ENCODE results near the gene LIMCH1. TPM values are rescaled to one million over a fixed set of nuclear protein-coding genes. Genes with fewer than 3 reads are reported as not detected.

LIMCH1 gene
- total RNA-seq, 1 experiment from 2014 or later, result 3.3 TPM

DNA sequence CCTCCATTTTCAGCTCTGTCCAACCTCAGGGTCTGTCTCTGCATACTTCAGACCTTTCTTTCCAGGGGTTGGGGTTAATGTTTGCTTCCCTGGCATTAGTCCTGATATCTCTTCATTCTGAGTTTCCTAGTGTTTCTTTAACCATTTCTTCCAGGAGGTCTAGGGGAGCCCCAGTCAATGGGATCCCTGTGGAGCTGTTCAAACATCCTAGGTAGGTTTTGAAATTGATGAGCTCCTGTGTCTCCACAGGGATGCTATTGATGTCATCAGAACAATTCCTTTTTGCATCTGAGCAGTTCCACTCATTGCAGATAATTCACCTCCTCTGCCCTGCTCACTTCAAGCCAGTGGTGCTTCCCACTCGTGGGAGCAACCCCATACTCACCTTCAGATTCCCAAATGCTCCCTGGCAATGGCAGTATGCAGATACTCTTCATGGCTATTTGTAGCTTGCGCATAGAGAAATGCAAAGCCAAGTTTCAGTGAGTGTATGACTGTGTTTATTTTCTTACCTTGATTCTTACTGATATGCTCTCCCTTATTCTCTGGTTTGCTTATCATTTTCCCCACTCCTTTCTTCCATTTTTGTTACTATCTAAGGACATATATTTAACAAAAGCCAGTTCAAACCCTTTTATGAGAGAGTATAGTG, 33.7 kb upstream of the LIMCH1 start:
- no peak overlapping the region for H3K4me2 ChIP-seq (ENCODE audit: insufficient read depth, insufficient read length, low read length)

More for the DNA sequence above, 33.7 kb upstream of the LIMCH1 start:
- no peak overlapping the region for H2BK20ac ChIP-seq (ENCODE audit: low read depth, low read length, poor library complexity, severe bottlenecking)
- H3K4me1 ChIP-seq (ENCODE audit: insufficient read depth, low read length), result peaks cover 3% of the 10 kb centered on the region; the same call in 1 of the 2 replicates
- H3K56ac ChIP-seq (ENCODE audit: insufficient read length, low read depth, low read length), result no peak overlapping the region
- H3K23me2 ChIP-seq (ENCODE audit: insufficient read length, low read depth, low read length, poor library complexity, severe bottlenecking), result no peaks in the 10 kb centered on the region
- no peak overlapping the region for H3K18ac ChIP-seq (ENCODE audit: insufficient read length, low read depth, low read length)
- H3K27me3 Mint-ChIP-seq (ENCODE audit: low read depth), result peaks cover 1% of the 10 kb centered on the region; the same call in 1 of the 2 replicates
- TF ChIP-seq, protein P1, sequence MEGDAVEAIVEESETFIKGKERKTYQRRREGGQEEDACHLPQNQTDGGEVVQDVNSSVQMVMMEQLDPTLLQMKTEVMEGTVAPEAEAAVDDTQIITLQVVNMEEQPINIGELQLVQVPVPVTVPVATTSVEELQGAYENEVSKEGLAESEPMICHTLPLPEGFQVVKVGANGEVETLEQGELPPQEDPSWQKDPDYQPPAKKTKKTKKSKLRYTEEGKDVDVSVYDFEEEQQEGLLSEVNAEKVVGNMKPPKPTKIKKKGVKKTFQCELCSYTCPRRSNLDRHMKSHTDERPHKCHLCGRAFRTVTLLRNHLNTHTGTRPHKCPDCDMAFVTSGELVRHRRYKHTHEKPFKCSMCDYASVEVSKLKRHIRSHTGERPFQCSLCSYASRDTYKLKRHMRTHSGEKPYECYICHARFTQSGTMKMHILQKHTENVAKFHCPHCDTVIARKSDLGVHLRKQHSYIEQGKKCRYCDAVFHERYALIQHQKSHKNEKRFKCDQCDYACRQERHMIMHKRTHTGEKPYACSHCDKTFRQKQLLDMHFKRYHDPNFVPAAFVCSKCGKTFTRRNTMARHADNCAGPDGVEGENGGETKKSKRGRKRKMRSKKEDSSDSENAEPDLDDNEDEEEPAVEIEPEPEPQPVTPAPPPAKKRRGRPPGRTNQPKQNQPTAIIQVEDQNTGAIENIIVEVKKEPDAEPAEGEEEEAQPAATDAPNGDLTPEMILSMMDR (conservative IDR thresholded peaks at IDR 0.05), result no peak
- no peak overlapping the region for H2BK5ac ChIP-seq (ENCODE audit: insufficient read length, low read length)
- no peaks in the 10 kb centered on the region for H3K79me1 ChIP-seq (ENCODE audit: insufficient read depth, low read depth, low read length, poor library complexity, severe bottlenecking)
- H3K36me3 Mint-ChIP-seq (ENCODE audit: insufficient read depth in 1 of 3, low read depth in 3 of 3), result peaks cover 0 to 11% (median 0%) of the 10 kb centered on the region in 3 experiments; a peak in 3 of 7 replicates
- H4K91ac ChIP-seq (ENCODE audit: insufficient read length, low read depth, low read length), result no peak overlapping the region
- peaks cover 3 to 5% of the 10 kb centered on the region in 2 experiments; a peak in 4 of 5 replicates for H3K9me3 Mint-ChIP-seq
- no peak overlapping the region for H3K9ac ChIP-seq (ENCODE audit: extremely low read depth, insufficient read length, low read length)
- DNase-seq, result no peak
- H2BK15ac ChIP-seq (ENCODE audit: low read depth, low read length), result no peak overlapping the region
- H3K9me3 ChIP-seq (ENCODE audit: control insufficient read depth, low read depth, low read length), result no peaks in the 10 kb centered on the region
- H3T11ph ChIP-seq (ENCODE audit: low read length), result no peak overlapping the region
- peak overlapping the region in 1 of 3 experiments; percentile 73; a peak in 2 of 7 replicates for H3K27ac Mint-ChIP-seq
- H3K4me1 Mint-ChIP-seq, result peaks cover 17 to 20% of the 10 kb centered on the region in 2 experiments
- H4K20me1 ChIP-seq (ENCODE audit: control insufficient read depth, insufficient read depth, insufficient read length), result no peaks in the 10 kb centered on the region
- no peak overlapping the region for H2AFZ ChIP-seq (ENCODE audit: low read length)
- no peak overlapping the region for H4K5ac ChIP-seq (ENCODE audit: insufficient read length, low read depth, low read length)
- H3K4ac ChIP-seq (ENCODE audit: low read depth, low read length), result no peak overlapping the region
- WGBS (ENCODE audit: extremely low coverage, insufficient read length, low lambda C conversion rate), result no CpG with 5 or more reads among the region's 2 CpGs
- H3K27ac ChIP-seq (ENCODE audit: insufficient read length, low read depth, low read length), result no peak overlapping the region
- no peak overlapping the region for H3K23ac ChIP-seq (ENCODE audit: insufficient read length, low read depth, low read length)
- H2BK12ac ChIP-seq (ENCODE audit: insufficient read length, low read depth, low read length), result no peak overlapping the region
- no peak overlapping the region for H4K8ac ChIP-seq (replicated peaks; ENCODE audit: insufficient read length, low read depth, low read length)
- H3K79me2 ChIP-seq (ENCODE audit: insufficient read depth, low read length), result no peaks in the 10 kb centered on the region
- no peak overlapping the region for H3K14ac ChIP-seq (ENCODE audit: insufficient read depth, low read length)
- no peak overlapping the region for H2BK120ac ChIP-seq (ENCODE audit: low read depth, low read length, poor library complexity, severe bottlenecking)
- H3K4me3 Mint-ChIP-seq, result no peak overlapping the region; a peak in 1 of 5 replicates
- no peaks in the 10 kb centered on the region for H3K27me3 ChIP-seq (ENCODE audit: insufficient read depth, low read length)
- no peak overlapping the region for H2AK5ac ChIP-seq (ENCODE audit: insufficient read length, low read length)
